ENCODE measurements around the gene THOC6.
"Not testable (repeated sequence)": the region's sequence is repeated elsewhere in the genome, so short reads cannot be mapped to it uniquely, and the experiment has no call there.

The THOC6 gene

DNA sequence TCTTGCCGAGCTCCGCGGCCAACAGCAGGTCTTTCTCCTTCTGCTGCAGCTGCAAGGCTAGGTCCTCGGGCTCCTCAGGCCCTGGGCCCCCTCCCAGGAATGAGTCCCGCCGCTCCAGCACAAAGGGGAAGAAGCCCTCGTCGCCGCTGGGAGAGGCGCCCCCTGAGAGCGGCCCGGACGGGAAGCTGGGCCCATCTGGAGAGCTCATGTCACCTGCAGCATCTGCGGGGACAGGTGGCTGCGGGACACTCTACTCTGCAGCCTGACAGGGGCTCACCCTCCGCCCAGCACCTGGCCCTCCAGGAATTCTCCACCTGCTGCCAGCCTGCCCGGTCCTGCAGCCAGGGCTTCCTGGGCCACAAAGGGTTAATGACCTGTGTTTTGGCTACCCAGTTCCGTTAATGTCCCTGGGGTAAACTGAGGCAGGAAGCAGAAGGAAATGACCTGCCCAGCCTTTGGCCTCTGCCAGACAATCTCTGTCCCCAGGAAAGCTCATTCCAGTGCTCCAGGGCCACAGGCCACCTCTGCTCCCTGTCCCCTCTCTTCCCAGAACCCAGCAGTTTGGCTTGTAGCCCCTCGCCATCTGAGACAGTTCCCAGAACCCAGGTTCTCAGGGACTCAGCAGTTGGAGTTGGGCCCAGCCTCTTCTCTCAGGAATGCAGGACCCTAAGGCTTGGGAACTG lies 11.6 kb downstream of the THOC6 start:
- DNase-seq, result no peak

DNA sequence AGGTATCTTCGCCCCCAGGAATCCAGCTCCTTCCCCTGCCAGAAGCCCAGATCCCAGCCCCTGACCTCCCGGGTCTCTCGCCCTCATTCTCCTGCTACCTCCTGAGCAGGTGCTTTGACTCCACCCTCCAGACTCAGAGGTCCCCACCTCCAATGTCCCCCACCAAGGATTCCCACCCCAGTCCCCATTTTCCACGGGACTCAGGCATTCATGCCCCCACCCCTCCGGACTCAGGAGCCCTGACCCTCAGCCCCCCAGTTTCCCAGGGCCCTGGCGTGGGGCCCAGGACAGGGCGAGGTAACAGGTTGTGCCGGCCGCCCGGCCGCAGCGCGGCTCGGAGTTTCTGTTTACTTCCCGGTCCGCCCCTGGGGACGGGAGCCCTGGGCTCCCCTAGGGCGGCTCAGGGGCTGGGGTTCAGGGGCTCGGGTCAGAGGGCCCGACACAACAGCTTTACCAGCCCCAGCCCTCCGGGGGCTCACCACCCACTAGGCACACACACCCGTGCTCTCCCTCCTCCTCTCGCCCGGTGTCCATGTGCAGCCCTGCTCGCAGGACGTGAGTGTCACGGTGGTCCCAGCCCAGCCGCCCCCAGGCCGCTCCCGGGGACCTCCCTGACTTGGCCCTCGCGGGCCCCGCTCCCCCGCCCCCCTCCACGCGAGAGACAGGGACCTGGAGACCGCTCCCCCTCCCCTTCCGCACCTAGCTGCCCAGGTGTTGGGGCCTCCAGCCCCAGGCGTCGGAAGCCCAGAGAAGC lies 12.3 kb downstream of the THOC6 start:
- no peak for DNase-seq

DNA sequence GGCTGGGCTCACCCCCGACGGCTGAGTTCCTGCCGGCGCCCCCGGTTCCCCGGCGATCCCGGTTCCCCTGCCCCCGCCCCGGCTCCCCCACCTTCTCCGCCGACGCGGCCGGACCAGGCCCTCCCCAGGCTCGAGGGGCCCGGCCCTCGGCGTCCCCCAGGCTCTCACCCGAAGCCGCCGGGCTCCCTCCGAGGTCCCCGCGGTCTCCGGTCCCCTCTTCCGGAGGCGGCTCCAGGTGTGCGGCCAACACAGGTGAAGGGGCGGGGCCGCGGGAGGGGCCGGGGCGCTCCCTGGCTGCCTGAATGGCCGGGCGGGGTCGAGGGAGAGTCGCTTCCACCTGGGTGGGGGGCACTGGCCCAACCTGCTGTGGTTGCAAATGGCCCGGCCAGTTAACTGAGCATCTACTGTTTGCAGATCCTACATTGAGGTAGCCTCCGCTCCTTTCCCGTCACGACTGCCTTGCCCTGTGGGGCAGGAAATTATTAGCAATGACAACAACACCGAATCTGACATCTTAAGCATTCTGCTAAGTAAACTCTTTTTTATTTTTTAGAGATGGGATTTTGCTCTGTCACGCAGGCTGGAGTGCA lies 13.0 kb downstream of the THOC6 start, which contains the start of gene BICDL2:
TSS of gene BICDL2 (minus strand) at position 219 of the 590 bp plus-strand sequence. CDS start 1,448 bp downstream, outside the sequence.
- no peak for DNase-seq

DNA sequence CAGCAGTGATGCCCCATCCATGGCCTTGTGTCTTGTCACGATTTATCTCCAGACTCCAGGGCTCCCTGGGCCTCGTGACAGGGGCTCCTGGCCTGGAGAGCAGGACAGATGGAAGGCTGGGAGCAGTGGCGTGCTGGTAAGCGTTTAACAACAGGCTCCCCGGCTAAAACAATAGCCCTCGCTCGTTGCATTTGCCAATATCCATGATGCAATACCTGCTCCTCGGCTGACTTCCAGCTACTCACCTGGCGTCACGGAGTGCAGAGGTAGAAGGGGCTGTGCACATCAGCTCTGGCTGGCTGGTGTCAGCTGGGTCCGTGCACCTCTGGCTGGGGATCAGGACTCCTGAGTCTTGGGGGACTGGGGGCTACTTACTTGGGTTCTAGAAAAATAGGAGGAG lies 14.4 kb downstream of the THOC6 start:
- DNase-seq, result no peak

DNA sequence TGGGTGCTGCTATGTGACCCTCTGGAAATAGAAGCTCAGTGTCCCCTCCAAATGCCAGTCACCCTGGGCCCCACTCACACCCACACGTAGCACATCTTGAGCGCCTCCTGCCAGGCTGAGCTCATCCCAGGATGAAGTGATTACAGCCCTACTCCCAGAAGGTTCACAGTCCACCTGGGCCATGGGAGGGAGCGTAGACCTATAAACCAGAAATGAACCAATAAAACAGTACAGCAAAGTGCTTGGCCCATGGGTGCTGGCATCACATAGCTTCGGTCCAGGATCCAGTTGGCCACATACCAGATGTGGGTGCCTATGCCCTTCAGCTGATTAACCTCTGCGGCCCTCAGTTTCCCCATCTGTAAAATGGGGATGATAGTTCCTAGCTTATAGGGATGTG lies 15.1 kb downstream of the THOC6 start:
- DNase-seq, result no peak

DNA sequence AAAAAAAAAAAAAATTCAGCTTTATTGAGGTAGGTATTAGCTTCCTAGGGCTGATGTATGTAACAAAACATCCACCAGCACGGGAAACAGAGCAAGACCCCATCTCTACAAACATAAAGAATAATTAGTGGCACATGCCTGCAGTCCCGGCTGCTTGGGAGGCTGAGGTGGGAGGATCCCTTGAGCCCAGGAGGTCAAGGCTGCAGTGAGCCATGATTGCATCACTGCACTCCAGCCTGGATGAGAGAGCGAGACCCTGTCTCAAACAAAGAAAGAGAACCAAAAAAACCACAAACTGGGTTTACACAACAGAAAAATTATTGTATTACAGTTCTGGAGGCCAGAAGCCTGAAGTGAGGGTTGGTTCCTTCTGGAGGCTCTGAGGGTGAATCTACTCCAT lies 18.5 kb downstream of the THOC6 start:
- DNase-seq, result no peak

DNA sequence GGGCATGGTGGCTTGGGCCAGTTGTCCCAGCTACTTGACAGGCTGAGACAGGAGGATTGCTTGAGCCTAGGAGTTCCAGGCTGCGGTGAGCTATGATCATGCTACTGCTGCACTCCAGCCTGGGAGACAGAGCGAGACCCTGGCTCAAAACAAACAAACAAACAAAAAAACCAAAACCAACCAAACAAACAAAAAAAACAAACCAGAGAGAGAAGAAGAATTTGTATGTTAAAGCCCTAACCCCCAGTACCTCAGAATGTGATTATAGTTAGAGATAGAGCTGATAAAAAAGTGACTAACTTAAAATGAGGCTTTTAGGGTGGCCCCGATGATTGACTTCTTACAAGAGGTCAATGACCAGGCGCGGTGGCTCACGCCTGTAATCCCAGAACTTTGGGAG lies 20.9 kb downstream of the THOC6 start:
- DNase-seq, result no peak

DNA sequence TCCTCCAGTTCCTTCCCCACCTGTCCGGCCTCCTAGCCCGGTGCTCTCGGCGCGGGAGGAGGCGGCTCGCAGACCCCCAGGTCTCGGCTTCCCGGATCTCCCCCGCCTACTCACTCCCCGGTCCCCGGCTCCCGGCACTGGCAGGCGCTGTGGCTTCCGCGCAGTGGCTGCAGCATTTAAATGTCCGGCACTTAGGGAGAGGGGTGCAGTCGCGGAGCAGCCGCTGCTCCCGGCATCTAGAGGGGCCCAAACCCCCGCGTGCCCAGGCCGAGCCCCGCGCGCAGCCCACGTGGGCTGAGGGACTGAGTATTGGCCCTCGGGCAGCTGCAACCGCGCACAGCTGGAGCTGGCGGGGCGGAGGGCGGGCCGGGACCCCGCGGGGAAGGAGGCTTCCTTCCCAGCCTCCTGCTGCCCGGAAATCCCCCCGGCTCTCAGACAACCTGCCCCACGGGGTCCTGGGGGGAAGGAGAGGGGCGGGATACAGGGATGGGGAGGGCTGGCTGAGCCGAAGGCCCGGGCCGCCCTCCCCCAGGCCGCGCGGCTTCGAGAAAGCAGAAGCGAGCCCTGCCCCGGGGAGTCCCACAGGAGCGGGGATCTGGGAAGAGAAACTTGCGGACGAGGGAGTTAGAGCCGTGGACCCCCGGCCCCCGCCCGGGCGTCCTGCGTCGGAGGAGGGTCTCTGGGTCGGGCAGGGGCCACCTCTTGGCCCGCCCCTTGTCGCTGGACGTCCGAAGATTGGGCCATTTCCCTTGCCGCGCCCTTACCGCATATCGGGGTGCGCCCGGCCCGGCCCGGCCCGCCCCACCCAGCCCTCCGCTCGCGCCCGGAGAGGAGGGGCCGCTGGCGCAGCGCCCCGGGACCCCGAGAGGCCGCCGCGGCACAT lies 22.2 kb downstream of the THOC6 start, which contains the start of gene MMP25:
TSS of gene MMP25 (plus strand) at position 804 of the 883 bp plus-strand sequence. CDS start 357 bp downstream, outside the sequence.
- DNase-seq, result no peak

DNA sequence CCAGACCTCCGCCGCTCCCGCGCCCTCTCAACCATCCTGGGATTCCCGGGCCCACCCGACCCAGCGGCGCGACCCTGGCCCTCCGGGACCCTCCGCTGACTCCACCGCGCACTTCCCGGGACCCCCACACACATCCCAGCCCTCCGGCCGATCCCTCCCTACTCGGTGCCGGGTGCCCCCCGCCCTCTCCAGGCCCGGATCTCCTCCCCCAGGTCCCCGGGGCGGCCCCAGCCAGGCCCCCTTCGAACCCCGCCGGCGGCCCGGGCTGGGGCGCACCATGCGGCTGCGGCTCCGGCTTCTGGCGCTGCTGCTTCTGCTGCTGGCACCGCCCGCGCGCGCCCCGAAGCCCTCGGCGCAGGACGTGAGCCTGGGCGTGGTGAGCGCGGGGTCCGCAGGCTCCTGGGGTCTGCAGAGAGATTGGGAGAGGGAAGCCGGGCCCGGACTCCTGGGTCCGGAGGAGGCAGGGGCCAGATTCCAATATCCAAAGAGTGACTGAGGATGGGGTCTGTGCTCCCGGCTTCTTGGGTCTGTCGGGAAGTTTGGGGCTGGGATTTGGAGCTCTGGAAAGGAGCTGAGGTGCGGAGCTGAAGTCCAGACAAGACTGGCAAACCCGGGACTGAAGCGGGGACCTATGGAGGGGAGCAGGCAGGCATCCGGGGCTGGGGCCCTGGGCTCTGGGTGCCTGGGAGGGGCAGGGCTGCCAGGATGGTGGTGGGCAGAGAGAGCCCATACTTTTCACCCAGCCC lies 23.0 kb downstream of the THOC6 start:
- DNase-seq, result no peak

DNA sequence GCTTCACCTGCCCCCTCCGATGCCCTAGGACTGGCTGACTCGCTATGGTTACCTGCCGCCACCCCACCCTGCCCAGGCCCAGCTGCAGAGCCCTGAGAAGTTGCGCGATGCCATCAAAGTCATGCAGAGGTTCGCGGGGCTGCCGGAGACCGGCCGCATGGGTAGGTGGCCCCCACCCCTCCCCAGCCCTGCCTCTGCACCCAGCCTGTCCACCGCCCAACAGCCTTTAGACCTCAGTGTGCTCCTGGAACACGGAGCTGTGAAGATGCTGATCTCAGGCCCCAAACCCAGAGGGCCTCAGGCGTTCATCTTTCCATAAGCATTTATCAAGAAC lies 23.5 kb downstream of the THOC6 start:
- no peak for DNase-seq

DNA sequence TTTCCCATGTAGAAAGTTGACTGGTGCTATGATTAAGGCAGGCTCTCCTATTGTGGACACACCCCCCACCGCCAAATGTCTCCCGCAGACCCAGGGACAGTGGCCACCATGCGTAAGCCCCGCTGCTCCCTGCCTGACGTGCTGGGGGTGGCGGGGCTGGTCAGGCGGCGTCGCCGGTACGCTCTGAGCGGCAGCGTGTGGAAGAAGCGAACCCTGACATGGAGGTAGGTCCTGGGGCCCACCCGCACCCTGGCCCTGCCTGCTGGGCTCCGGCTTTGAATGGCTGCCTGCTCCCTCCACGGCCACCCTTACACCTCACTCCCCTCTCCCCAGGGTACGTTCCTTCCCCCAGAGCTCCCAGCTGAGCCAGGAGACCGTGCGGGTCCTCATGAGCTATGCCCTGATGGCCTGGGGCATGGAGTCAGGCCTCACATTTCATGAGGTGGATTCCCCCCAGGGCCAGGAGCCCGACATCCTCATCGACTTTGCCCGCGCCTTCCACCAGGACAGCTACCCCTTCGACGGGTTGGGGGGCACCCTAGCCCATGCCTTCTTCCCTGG lies 26.2 kb downstream of the THOC6 start:
- no peak for DNase-seq

DNA sequence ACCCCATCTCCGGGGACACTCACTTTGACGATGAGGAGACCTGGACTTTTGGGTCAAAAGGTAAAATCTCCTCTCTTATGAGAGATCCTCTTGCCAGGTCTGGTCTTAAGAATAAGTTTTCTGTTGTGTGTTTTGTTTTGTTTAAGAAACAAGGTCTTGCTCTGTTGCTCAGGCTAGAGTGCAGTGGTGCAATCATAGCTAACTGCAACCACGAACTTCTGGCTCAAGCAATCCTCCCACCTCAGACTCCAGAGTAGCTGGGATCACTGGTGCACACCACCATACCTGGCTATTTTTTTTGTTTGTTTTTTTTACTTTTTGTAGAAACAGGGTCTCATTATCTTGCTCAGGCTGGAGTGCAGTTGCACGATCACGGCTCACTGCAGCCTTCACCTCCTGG lies 26.7 kb downstream of the THOC6 start:
- DNase-seq, result no peak

DNA sequence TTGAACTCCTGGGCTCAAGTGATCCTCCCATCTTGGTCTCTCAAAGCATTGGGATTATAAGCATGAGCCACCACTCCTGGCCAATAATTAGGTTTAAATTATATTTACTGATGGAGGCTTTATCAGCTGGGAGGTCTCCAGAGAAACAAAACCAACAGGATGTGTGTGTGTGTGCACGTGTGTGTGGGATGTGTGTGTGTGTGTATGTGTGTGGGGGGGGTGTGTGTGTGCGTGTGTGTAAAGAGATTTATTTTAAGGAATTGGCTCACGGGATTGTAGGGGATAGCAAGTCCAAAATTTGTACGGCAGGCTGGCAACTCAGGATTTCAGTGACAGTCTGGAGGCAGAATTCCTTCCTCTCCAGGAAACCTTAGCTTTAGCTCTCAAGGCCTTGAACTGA lies 27.2 kb downstream of the THOC6 start:
- no peak for DNase-seq

DNA sequence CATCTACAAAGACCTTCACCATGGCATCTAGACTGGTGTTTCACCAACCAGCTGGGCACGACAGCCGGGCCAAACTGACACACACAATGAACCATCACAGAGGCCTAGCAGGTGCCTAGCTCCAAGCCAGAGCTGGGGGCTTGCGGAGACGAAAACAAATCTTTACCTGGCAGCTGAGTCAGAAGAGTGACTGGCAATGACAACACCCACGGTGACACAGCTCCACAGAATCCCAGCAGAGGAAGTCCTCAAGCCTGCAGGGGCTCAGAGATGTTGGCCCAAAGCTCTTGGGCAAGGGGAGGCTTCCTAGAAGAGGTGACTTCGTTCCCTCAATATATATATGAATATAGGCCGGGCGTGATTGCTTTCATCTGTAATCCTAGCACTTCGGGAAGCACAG lies 27.7 kb downstream of the THOC6 start:
- no peak for DNase-seq

DNA sequence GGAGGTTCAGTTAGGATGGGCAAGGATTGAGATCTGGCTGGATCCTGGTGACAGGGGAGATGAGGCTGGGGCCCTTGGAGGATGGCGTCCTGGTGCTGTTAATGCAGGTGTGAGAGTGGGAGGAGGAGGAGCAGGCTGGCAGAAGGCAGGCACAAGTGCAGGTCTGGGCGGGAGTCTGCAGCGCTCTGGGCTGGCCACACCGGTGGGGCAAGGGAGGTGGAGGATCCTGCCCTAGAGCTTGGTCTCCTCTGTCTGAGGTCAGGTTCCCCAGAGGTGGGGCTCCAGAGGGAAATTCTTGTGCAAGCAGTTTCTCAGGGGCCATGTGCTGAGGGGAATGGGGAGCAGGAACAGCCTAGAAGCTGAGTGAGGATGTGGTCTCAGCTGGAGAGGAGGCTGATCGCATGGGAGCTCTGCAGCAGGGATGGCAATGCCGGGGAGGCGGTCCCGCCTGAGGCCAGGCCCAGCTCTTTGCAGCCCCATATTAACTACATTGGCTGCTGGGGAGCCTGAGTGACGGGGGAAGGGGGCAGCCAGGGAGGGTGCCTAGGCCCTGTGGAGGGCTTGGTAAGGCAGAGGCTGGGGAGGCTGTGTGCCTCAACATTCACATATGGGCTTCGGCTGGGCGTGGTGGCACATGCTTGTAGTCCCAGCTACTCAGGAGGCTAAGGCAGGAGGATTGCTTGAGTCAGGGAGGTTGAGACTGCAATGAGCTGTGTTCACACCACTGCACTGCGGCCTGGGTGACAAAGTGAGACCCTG lies 28.9 kb downstream of the THOC6 start:
- not testable (repeated sequence) for DNase-seq

DNA sequence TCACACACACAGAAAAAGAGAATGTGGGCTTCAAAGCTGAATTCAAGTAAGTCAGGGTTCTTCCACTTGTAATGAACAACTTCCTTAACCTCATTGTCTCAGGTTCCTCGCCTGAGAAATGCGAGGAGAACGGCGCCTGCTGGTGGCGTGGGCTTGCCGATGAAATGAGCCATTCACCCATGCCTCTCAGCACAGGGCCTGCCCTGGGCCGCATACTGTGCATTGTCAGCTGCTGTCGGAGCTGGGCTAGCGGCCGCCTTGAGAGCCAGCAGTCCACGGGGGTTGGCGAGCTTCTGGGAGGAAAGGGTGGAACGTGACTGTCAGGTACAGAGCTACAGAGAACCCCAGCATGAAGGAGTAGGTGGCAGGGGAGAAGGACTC lies 29.5 kb downstream of the THOC6 start:
- not testable (repeated sequence) for DNase-seq

DNA sequence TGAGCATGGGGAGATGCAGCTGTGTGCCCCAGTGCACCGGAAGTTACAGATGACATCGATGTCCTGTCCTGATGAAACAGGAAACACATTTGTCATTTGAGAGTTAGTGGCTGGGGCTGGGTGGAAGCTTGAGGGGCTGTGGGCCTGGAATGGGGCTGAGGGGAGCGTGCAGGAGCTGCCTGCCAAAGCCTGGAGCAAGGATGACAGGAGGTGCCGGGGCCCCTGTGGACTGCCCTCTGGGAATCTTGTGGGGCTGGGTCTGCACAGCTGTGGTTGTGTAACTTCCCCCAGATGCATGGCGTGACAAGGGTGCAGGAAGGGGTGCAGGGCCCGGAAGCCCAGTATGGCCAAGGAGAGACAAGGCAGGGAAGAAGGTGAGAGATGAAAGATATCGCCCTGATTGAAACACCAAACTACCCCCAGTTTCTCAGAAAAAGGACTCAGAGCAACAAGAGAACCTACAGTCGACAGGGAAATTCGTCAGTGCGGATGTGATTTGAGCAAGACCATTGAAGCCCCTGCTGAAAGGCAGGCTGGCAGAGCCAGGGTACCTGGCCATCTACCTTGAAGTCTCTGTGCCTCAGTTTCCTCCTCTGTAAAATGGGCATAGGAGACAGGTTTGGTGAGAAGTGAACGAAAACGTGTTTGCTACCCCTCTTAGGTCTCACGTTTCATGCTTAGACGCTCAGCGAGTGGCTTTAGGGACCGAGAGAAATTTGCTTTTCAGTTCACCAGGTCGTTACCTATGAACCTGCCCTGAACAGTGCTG lies 31.3 kb downstream of the THOC6 start:
- no peak for DNase-seq

DNA sequence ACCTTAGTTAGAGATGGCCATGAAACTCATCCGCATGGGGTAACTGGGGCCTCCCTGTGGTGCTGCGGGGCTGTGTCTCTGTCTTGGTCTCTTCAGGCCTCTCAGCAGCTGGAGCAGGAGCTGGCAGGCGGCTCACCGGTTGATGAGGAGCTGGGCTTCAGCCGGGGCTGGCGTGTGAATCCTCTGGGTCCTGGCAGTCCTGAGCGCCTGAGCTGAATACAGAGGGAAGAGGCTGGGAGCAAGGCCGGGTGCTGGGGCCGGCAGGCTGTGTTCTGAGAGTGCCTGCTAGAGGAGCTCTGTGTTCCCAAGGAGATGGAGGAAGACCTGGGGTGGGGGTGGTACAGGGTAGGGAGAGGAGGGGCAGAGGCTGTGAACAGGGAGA lies 31.9 kb downstream of the THOC6 start:
- not testable (repeated sequence) for DNase-seq

DNA sequence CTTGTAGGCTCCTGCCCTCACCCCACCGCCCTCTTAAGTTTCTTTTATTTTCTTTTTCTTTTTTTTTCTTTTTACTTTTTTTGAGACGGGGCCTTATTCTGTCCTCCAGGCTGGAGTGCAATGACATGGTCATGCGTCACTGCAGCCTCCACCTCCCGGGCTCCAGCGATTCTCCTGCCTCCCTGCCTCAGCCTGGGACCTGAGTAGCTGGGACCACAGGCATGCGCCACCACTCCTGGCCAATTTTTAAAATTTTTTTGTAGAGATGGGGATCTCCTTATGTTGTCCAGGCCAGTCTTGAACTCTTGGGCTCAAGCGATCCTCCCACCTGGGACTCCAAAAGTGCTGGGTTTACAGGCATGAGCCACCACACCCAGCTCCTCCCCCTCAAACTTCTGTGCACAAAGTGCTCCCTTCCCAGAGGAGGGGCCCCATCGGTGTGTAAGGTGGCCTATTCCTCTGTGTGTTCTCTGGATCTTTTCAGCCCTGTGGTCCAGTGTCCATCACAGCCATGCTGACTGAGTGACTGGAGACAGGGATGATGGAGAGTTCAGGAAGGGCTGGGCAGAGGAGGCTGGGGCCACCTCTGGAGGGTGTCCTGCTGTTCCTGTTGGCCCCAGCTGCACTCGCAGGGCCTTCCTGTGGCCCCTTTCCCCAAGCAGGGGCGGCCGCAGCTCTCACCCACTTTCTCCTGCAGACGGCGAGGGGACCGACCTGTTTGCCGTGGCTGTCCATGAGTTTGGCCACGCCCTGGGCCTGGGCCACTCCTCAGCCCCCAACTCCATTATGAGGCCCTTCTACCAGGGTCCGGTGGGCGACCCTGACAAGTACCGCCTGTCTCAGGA lies 32.7 kb downstream of the THOC6 start:
- no peak for DNase-seq
